T-helper 1 cell (primary cell): ENCODE data around the gene SOBP.
"Not testable (repeated sequence)": the region's sequence is repeated elsewhere in the genome, so short reads cannot be mapped to it uniquely, and the experiment has no call there.

Source experiments
- DNase-seq, 5 donors: peaks; one replicate each; pipeline ENCODE4 v3.0.0-alpha.2; 2012 to 2020

The SOBP gene

GRCh38 chr6:107524626-107525025, 34.7 kb downstream of the SOBP start:
- no peak for DNase-seq

- no peak for DNase-seq
Observed at GRCh38 chr6:107531868-107532267, 42.0 kb downstream of the SOBP start.

DNA sequence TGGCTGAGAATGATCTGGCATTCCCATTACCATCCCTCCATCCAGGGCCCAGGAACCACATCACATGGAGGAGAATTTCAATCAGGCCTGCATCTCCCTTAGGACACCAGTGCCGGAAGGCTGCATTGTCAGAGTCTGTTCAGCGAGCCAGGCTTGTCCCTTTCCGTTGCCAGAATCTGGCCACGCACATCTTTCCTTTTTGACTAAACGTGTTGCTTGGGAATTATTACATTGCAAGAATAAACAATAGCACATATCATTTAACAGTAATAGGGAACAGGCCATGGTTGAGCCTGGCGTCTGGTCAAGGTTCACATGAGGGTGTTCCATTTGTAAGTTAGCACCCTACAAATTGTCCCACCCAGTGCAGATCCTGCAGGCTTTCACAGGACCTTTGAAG, 42.8 kb downstream of the SOBP start:
- DNase-seq: no peak

DNA sequence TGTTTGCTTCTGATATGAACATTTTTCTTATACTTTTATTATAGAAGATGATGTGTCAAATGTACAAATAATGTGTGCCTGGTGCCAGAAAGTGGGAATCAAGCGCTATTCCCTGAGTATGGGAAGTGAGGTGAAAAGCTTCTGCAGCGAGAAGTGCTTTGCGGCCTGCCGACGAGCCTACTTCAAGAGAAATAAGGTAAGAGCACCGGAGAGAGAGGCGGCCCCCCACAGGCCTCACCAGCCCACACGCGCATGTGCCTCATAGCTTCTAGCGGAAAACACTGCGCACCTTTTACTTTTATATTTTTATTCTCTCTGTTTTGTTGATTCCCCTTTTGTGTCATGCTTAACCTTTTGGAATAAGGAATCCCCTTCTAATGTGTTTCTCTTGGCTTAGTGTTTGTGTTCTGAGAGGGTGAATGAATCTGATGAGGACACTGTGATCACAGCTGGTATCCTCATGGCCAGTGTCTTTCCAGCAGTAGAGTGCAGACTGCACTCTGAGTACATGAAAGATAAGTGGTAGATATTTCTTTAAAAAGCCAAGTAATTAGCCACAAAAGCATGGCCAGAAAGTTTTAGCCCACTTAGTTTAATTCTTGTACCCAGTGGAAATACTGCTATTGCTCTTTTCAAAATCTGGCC, 43.6 kb downstream of the SOBP start:
- no peak for DNase-seq

GRCh38 chr6:107534571-107535141, 44.7 kb downstream of the SOBP start:
- DNase-seq: no peak

DNA sequence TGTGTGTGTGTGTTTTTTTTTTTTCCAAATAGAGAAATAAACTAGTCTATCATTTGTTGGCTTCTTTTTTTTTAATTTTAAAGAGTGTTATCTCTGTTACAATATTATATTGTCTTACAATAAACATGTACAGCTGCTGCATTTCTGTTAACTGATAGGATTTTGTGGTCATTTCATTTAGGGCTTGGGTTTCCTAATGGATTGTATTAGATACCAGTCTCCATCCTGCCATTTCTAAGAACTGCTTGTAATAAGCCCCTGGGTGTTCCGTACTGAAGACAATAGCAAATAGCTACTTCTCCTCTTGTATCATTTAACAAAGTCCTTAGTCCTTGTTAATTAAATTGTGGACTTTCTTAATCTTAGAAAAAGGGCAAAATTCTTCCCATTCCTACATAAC, 45.7 kb downstream of the SOBP start:
- no peak for DNase-seq

- no peak for DNase-seq
Observed at GRCh38 chr6:107536180-107536961, 46.5 kb downstream of the SOBP start.

DNA sequence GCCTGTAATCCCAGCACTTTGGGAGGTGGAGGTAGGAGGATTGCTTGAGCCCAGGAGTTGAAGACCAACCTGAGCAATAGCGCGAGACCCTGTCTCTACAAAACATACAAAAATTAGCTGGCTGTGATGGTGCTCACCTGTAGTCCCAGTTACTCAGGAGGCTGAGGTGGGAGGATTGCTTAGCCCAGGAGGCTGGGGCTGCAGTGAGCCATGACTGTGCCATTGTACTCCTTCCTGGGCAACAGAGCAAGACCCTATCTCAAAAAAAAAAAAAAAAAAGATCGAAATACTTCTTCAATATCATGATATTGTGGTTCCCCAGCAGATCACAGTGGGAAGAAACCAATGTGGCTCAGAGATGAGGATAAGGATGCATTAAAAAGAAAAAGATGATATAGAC, 47.6 kb downstream of the SOBP start:
- DNase-seq: no peak

GRCh38 chr6:107538856-107539387, 49.0 kb downstream of the SOBP start:
- DNase-seq: no peak

DNA sequence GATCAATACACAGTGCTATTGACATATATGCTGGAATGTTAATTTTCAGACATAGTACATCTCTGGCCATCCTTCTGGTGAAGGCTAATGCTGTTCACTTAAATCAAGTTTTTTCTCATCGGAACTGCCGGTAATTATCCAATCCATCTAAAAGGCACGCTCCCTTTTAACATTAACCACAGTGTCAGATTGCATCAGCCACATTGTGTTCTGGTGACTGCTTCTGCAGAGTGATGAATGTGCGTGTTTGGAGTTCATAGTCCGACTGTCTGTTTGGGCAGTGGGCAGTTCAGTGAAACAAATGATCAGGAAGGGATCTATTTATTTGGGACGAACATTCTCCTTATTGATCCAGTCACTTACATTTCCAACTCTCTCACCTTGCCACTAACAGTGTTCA, 49.5 kb downstream of the SOBP start:
- DNase-seq: no peak

GRCh38 chr6:107539849-107540464, 50.0 kb downstream of the SOBP start:
- no peak for DNase-seq

- no peak for DNase-seq
Observed at GRCh38 chr6:107540465-107540857, 50.5 kb downstream of the SOBP start.

GRCh38 chr6:107542192-107542668, 52.3 kb downstream of the SOBP start:
- no peak for DNase-seq

- DNase-seq: no peak
Observed at GRCh38 chr6:107543088-107543487, 53.2 kb downstream of the SOBP start.

GRCh38 chr6:107543567-107543966, 53.6 kb downstream of the SOBP start:
- no peak for DNase-seq

DNA sequence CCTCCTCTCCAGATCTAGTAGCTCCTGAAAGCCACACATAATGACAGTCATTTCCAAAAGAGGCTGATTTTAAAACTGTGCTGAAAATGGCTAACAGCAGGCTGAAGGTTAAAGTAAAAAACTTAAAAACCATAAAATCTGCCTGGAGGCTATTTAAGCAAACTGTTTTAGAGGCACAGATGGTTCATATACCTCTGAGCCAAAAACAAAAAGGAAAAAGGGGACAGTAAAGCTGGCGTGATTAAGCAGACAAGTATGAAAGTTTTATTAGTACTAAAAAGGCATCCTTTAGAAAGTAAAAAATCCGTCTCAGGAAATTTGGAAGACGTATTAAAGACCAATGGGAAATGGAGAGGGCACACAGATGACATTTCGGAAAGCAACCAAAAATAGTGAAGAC, 55.8 kb downstream of the SOBP start:
- DNase-seq: no peak

GRCh38 chr6:107546691-107547450, 57.0 kb downstream of the SOBP start:
- no peak for DNase-seq

DNA sequence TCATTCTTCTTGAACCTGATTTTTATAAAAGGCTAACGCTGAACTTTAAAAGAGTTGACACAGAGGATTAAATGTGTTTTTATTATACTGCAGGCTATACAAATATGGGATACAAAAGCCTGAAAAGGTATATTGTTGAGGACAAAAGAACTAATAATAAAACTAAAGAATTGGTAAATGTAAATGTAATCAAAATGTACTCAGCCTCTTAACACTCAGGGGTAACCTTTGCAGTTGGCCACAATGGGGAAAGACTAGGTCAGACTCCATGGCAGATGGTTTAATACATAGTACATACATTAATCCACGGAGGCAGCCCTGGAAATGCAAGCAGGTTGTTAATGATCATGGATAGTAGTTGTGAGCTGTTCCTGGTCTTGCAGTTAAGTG, 57.5 kb downstream of the SOBP start:
- no peak for DNase-seq

DNA sequence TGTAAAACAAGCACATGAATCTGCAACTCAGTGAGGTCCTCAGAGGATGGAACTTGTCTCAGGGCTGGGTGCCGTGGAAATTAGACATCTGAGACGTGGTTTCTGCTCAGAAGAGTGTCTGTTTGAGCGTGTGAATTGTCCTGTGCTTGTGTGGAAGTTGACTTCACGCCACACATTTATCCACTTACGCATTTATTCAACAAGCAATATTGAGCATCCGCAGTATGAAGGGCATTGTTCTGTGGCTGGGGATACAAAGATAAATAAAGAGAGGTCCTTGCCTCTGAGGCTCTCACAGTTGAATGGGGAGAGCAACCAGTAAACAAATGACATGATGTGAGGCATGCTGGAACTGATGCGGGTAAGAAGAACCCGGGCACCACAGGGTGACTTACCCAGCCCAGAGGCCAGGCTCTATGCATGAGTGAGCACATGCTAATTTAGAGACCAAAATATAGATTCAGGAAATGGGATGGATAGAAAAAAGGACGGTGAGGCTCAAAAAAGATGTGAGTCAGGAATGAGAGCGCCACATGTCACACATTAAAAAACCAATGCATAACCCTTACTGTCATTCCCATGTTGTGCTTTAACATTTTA, 60.4 kb downstream of the SOBP start:
- no peak for DNase-seq

DNA sequence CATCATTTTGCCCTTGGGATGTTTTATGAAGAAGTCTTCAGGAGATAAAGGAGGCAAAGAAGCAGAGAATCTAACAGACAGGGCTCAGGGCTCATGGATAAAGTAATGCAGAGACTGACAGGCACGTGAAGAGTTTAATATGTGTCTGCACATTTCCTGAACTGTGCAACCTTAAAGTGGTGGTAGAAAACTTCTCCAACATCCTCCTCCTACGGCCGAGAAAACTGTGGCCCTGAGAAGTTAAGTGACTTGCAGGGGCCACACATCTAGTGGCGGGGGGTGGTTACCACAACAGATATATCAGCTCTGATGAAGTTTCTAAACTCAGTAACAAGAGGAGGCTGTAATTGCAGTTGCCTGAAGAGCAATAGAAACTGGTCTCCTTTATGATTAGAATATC, 61.0 kb downstream of the SOBP start:
- DNase-seq: no peak

GRCh38 chr6:107553121-107553520, 63.2 kb downstream of the SOBP start:
- DNase-seq: not testable (repeated sequence)

GRCh38 chr6:107554326-107554725, 64.4 kb downstream of the SOBP start:
- no peak for DNase-seq
